K562 (cell line): Measurements from ENCODE around the gene HRH4. TPM values are rescaled to one million over a fixed set of nuclear protein-coding genes. Genes with fewer than 3 reads are reported as not detected.

ENCODE experiments used
- ATAC-seq: fragments of 200-7000 bp; cut with Tn5 transposase; 3 replicates; pipeline ENCODE4 v1.9.1; 2020; ENCODE audit warnings: moderate library complexity
- BruUV-seq: library from RNA; stranded (reverse); fragments of 400-500 nt; replicated peaks from 2 replicates; lab custom pipeline; 2021; lab: Mats Ljungman, UMichigan
- CTCF ChIA-PET: fragments of 300-600 bp; formaldehyde crosslinking; extraction: SDS; loops from one replicate; lab custom pipeline; 2021; ENCODE audit warnings: low intra/inter-chr PET ratio; lab: Yijun Ruan, JAX
- POLR2A ChIA-PET: fragments of 300-600, 350-650 bp; sonication (Branson Sonifier 250); formaldehyde crosslinking; extraction: SDS; loops from one replicate; lab custom pipeline; 2021; ENCODE audit warnings: antibody characterized with exemption, inconsistent platforms; lab: Yijun Ruan, JAX
- DNase-seq, 4 experiments: peaks; one replicate each; pipeline versions ENCODE4 v3.0.0 to v3.0.0-alpha.2; 2011 to 2018; ENCODE audit warnings: low spot score in 3 of 4, mixed read lengths in 3 of 4; ENCODE audit errors: extremely low read depth in 1 of 4
- FAIRE-seq: peaks from 2 replicates; lab custom pipeline; 2011; peaks lifted over from hg19 to GRCh38; lab: Jason Lieb, UNC
- H2AFZ ChIP-seq: 2 replicates; pipeline ENCODE4 v1.6.0; 2011; ENCODE audit warnings: low read depth, low read length, control low read depth, inconsistent platforms
- H3K27ac ChIP-seq: fragments of 200-600 bp; 3 replicates; pipeline ENCODE4 v1.8.0; 2011; ENCODE audit warnings: low read depth, mild to moderate bottlenecking, control low read depth, inconsistent platforms, low read length, moderate library complexity, mixed read lengths; ENCODE audit errors: extremely low read depth
- H3K27me3 ChIP-seq, 2 experiments: fragments of 300-600 bp in 1 of 2; 2 replicates in 1 of 2; 3 replicates in 1 of 2; pipeline versions ENCODE4 v1.6.0 to v1.8.0; 2011; ENCODE audit warnings: inconsistent platforms in 2 of 2, low read length in 2 of 2, mild to moderate bottlenecking in 1 of 2, mixed read lengths in 1 of 2, moderate library complexity in 1 of 2; ENCODE audit not compliant: control insufficient read depth in 2 of 2, insufficient read depth in 2 of 2
- H3K36me3 ChIP-seq: fragments of 300-600 bp; 3 replicates; pipeline ENCODE4 v1.8.0; 2011; ENCODE audit warnings: mild to moderate bottlenecking, low read length, inconsistent platforms; ENCODE audit not compliant: control insufficient read depth, insufficient read depth
- H3K4me1 ChIP-seq, 2 experiments: fragments of 200-600 bp in 1 of 2; replicated peaks in 1 of 2; 2 replicates in 1 of 2; 3 replicates in 1 of 2; pipeline versions ENCODE4 v1.5.1 to v1.8.0; 2011; ENCODE audit warnings: inconsistent platforms in 2 of 2, low read length in 2 of 2, mild to moderate bottlenecking in 1 of 2, mixed read lengths in 1 of 2, moderate library complexity in 1 of 2; ENCODE audit not compliant: control insufficient read depth in 2 of 2, insufficient read depth in 2 of 2
- H3K4me2 ChIP-seq: 2 replicates; pipeline ENCODE4 v1.6.1; 2011; ENCODE audit warnings: low read length, control low read depth, inconsistent platforms, mixed read lengths; ENCODE audit not compliant: insufficient read depth
- H3K4me3 ChIP-seq: fragments of 200-600 bp; sonication (generic), shearing (Covaris generic); 2 replicates; pipeline ENCODE4 v1.5.1; 2016; ENCODE audit warnings: control low read depth, inconsistent platforms
- H3K79me2 ChIP-seq: fragments of 200-600 bp; 3 replicates; pipeline ENCODE4 v1.8.0; 2011; ENCODE audit warnings: low read length, inconsistent platforms; ENCODE audit not compliant: control insufficient read depth, insufficient read depth
- H3K9ac ChIP-seq, 2 experiments: 2 replicates each; pipeline versions ENCODE4 v1.6.0 to v1.6.1; 2011; ENCODE audit warnings: low read depth in 2 of 2, low read length in 2 of 2, control low read depth in 1 of 2, inconsistent platforms in 1 of 2, mild to moderate bottlenecking in 1 of 2, mixed read lengths in 1 of 2; ENCODE audit not compliant: insufficient read depth in 1 of 2
- H3K9me1 ChIP-seq: one replicate; pipeline ENCODE4 v1.6.0; 2011; ENCODE audit warnings: inconsistent platforms, mild to moderate bottlenecking, low read length, moderate library complexity; ENCODE audit not compliant: control insufficient read depth, insufficient read depth
- H3K9me3 ChIP-seq: replicated peaks from 2 replicates; pipeline ENCODE4 v1.5.1; 2011; ENCODE audit warnings: low read depth, low read length, inconsistent platforms; ENCODE audit not compliant: control insufficient read depth, insufficient read depth
- H4K20me1 ChIP-seq: replicated peaks from 2 replicates; pipeline ENCODE4 v1.6.1; 2011; ENCODE audit warnings: low read length, inconsistent platforms, mixed read lengths; ENCODE audit not compliant: control insufficient read depth, insufficient read depth
- NR2C2 ChIP-seq, 2 experiments: fragments of 200-800 bp in 1 of 2; sonication (Bioruptor generic) in 1 of 2; sonication (generic) in 1 of 2; formaldehyde crosslinking in 1 of 2; IDR thresholded peaks; 2 replicates each; pipeline versions ENCODE4 v1.6.1 to v1.8.0; 2016 to 2022; ENCODE audit warnings: mild to moderate bottlenecking in 1 of 2, missing compliant biosample characterization in 1 of 2, missing genetic modification characterization in 1 of 2, missing genetic modification reagents in 1 of 2
- ZNF507 ChIP-seq: conservative IDR thresholded peaks from 2 replicates; pipeline ENCODE4 v1.6.1; 2017; ENCODE audit warnings: missing genetic modification characterization, missing compliant biosample characterization
- ZNF511 ChIP-seq: sonication (generic); formaldehyde crosslinking; IDR thresholded peaks from 2 replicates; pipeline ENCODE4 v1.8.0; 2022; ENCODE audit warnings: mild to moderate bottlenecking, missing genetic modification reagents
- WGBS: fragments of 100-300 bp; shearing (Covaris generic); methylation state at CpG from one replicate; pipeline ENCODE4 v1.1.6; 2016; ENCODE audit warnings: low coverage, mixed read lengths; ENCODE audit not compliant: insufficient coverage; ENCODE audit errors: missing lambda C conversion rate; 5-methylcytosine and 5-hydroxymethylcytosine counted together
- in situ Hi-C: fragments of 300-500 bp; cut with MboI; formaldehyde crosslinking; loops from 4 replicates; pipeline ENCODE4 v1.15.0; 2018; ENCODE audit warnings: inconsistent platforms, mixed read lengths
- intact Hi-C: fragments of 100-400 bp; cut with micrococcal nuclease; formaldehyde crosslinking; loops from 2 replicates; pipeline ENCODE4 v1.14.2; 2022
- polyA plus RNA-seq, 8 experiments: library from polyadenylated mRNA; depleted of rRNA in 4 of 8; stranded (reverse) in 5 of 8; unstranded in 3 of 8; fragments of >200 nt; fragmentation: Nextera tagmentation in 2 of 8; fragmentation: Illumina TruSeq in 1 of 8; extraction: Ambion mirVana in 2 of 8; extraction: Trizol in 1 of 8; gene quantifications; 2 replicates each; pipeline versions ENCODE4 v1.2.1 to v1.2.3, GENCODE V29; 2011 to 2014; ENCODE audit warnings: inconsistent platforms in 1 of 8, missing spikeins in 1 of 8
- total RNA-seq, 7 experiments: library from RNA; depleted of rRNA in 6 of 7; stranded (reverse); fragments of >200 nt in 6 of 7; fragmentation: Illumina TruSeq in 2 of 7; extraction: Trizol in 2 of 7; gene quantifications; 2 replicates each; pipeline versions ENCODE4 v1.2.1 to v1.2.3, GENCODE V29; 2011 to 2021; ENCODE audit warnings: low replicate concordance in 1 of 7

Gene HRH4
- total and polyA plus RNA-seq, 9 of the 15 experiments (the other 6 are each of a cell fraction or from before 2014, with no cell fraction given) = not detected

- Histone ChIP-seq H3K9ac (peak overlapping the region; percentile 71 to 74; a peak in 2 of 4 replicates), H4K20me1 (no peaks in the 10 kb centered on the region), H3K9me1 (no peaks in the 10 kb centered on the region), H3K4me1 (peaks cover 2 to 10% of the 10 kb centered on the region in 2 experiments; a peak in 2 of 5 replicates), H3K27me3 (peaks cover 0 to 7% of the 10 kb centered on the region in 2 experiments; a peak in 3 of 5 replicates), H3K79me2 (no peaks in the 10 kb centered on the region), H2AFZ (peak overlapping the region; percentile 79), H3K27ac (peak overlapping the region; percentile 75), H3K4me3 (peak overlapping the region; percentile 57), H3K36me3 (no peaks in the 10 kb centered on the region), H3K9me3 (peaks cover 5% of the 10 kb centered on the region; the same call in 1 of the 2 replicates), H3K4me2 (peak overlapping the region; percentile 85)
- BruUV-seq = TSS peak; percentile 94
- intact Hi-C loops (loop anchor here (10.0 kb wide), 1 partner anchor 59 kb away; no protein-coding TSS in a partner anchor), in situ Hi-C loops (no loop called here)
- POLR2A ChIA-PET = interaction anchor here (1.0 to 1.5 kb wide), 2 partner anchors 10 to 12 kb away, joined by 7 to 8 read pairs; no protein-coding TSS in a partner anchor
- TF ChIP-seq ZNF511 (no peak), NR2C2 (CRISPR knock-in tag; IDR thresholded peaks at IDR 0.05) (no peak), NR2C2 (tag; IDR thresholded peaks at IDR 0.05) (0 out of 2 replicates have a peak, but pooled peaks have one; percentile 93), ZNF507 (0 out of 2 replicates have a peak, but pooled peaks have one; percentile 20)
- ATAC-seq (no peak), FAIRE-seq (no peak), DNase-seq (no peak)
- CTCF ChIA-PET = interaction anchor here (0.5 kb wide), 1 partner anchor 1804 kb away, joined by 3 read pairs; no protein-coding TSS in a partner anchor
- 13% methylated on average over 11 of the region's 11 CpGs for WGBS
Observed at GRCh38 chr18:24426073-24426397, 34.4 kb upstream of the HRH4 start.
